GM20431 (cell line): ENCODE measurements around the gene ZBED1.
"Not testable (repeated sequence)": the region's sequence is repeated elsewhere in the genome, so short reads cannot be mapped to it uniquely, and the experiment has no call there.

Experiments used
- in situ Hi-C: fragments of 300-500 bp; cut with MseI, MboI; formaldehyde crosslinking; loops from one replicate; pipeline ENCODE4 v1.15.0; 2020; ENCODE audit warnings: low sequenced_read_pairs; ENCODE audit not compliant: unreplicated experiment

Gene ZBED1

GRCh38 chrX:2500091-2500802 lies 529 bp downstream of the ZBED1 start:
- in situ Hi-C loops = no loop called here

- in situ Hi-C loops = no loop called here
These were observed 1.3 kb downstream of the ZBED1 start for GRCh38 chrX:2499507-2499906.

GRCh38 chrX:2498781-2499302 lies 1.9 kb downstream of the ZBED1 start:
- in situ Hi-C loops = no loop called here

GRCh38 chrX:2497961-2498780 lies 2.6 kb downstream of the ZBED1 start:
- in situ Hi-C loops = no loop called here

GRCh38 chrX:2495595-2495994 lies 5.2 kb downstream of the ZBED1 start:
- in situ Hi-C loops = no loop called here

- in situ Hi-C loops = no loop called here
These were observed 8.1 kb downstream of the ZBED1 start for GRCh38 chrX:2492531-2493218.

GRCh38 chrX:2490634-2491033 lies 10.1 kb downstream of the ZBED1 start:
- in situ Hi-C loops = no loop called here

- in situ Hi-C loops = no loop called here
These were observed 11.0 kb downstream of the ZBED1 start for GRCh38 chrX:2489446-2490445.

- in situ Hi-C loops = no loop called here
These were observed 12.0 kb downstream of the ZBED1 start for GRCh38 chrX:2488621-2489285.

GRCh38 chrX:2487366-2487765 lies 13.4 kb downstream of the ZBED1 start:
- in situ Hi-C loops = no loop called here

GRCh38 chrX:2486476-2487133 lies 14.2 kb downstream of the ZBED1 start:
- in situ Hi-C loops = no loop called here

- in situ Hi-C loops = no loop called here
These were observed 14.9 kb downstream of the ZBED1 start for GRCh38 chrX:2485789-2486345.

- in situ Hi-C loops = no loop called here
These were observed 15.8 kb downstream of the ZBED1 start for GRCh38 chrX:2484721-2485648.

GRCh38 chrX:2484256-2484655 lies 16.5 kb downstream of the ZBED1 start:
- in situ Hi-C loops = no loop called here

- in situ Hi-C loops = no loop called here
These were observed 17.2 kb downstream of the ZBED1 start for GRCh38 chrX:2483398-2484060.

GRCh38 chrX:2481597-2481996 lies 19.2 kb downstream of the ZBED1 start:
- in situ Hi-C loops = not testable (repeated sequence)

- in situ Hi-C loops = not testable (repeated sequence)
These were observed 20.8 kb downstream of the ZBED1 start for GRCh38 chrX:2479982-2480381.
